Central memory CD4-positive, alpha-beta T cell (primary cell): ENCODE data around the gene ST3GAL2.
"Not testable (repeated sequence)": the region's sequence is repeated elsewhere in the genome, so short reads cannot be mapped to it uniquely, and the experiment has no call there.

ENCODE experiments used
- DNase-seq: peaks from one replicate; pipeline ENCODE4 v3.0.0; 2022

The ST3GAL2 gene

GRCh38 chr16:70416748-70417616 is 21.9 kb downstream of the ST3GAL2 start:
- DNase-seq = no peak

DNA sequence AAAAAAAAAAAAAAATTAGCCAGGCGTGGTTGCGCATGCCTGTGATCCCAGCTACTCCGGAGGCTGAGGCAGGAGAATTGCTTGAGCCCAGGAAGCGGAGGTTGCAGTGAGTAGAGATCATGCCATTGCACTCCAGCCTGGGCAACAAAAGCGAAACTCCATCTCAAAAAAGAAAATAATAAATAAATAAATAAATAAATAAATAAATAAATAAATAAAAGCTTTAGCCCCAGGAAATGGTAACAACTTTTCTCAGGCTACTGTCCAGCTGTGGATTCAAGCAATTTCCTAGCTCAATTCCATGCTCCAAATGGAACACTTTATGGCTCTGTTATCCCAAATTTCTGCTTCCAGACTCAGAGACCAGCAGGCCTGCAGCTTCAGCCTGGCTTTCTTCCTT is 25.3 kb downstream of the ST3GAL2 start:
- DNase-seq = not testable (repeated sequence)

- DNase-seq = no peak
Observed at GRCh38 chr16:70412385-70412784, 26.5 kb downstream of the ST3GAL2 start.

GRCh38 chr16:70410734-70411133 is 28.2 kb downstream of the ST3GAL2 start:
- DNase-seq = no peak

DNA sequence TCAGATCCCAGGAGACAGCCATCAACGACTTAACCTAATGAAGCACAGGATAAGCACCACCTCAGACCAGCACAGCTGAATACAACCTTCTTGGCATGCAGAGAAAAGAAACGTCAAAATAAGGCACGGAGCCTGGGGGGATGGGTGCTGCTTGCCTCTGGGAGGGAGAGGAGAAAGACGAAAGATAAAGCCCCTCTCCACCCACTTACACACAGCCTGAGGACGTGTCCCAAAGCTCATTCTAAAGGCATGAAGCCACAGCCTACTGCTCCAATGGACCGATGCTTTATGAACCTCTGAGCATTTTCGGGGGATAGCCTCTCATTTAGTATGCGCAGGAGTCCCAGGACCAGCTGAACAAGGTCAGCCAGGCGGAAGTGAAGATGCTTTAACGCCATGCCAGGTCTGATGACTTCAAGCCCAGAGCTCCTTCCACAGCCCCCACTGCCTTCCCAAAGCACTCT is 31.1 kb downstream of the ST3GAL2 start:
- no peak for DNase-seq

- not testable (repeated sequence) for DNase-seq
Observed at GRCh38 chr16:70406104-70406503, 32.8 kb downstream of the ST3GAL2 start.

GRCh38 chr16:70402916-70403659 is 35.8 kb downstream of the ST3GAL2 start:
- no peak for DNase-seq

GRCh38 chr16:70399951-70400350 is 38.9 kb downstream of the ST3GAL2 start:
- no peak for DNase-seq

DNA sequence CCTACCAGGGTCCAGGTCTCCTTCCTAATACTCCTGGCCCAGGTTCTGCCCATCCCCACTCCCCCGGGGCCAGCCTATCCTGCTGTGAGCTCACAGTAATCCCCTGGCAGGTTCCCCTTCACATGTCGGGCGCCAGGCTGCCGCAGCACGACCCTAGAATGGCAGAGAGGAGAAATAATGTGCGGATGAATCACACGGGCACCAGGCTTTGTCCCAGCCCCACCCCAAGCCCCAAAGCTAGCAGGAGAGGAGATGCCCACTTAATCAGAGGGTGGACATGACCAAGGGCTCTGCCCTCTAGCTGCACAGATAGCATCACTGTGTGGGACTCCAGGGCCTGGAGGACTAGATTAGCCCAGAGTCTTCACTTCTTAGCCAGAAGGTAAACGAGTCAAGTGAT is 39.5 kb downstream of the ST3GAL2 start:
- no peak for DNase-seq

DNA sequence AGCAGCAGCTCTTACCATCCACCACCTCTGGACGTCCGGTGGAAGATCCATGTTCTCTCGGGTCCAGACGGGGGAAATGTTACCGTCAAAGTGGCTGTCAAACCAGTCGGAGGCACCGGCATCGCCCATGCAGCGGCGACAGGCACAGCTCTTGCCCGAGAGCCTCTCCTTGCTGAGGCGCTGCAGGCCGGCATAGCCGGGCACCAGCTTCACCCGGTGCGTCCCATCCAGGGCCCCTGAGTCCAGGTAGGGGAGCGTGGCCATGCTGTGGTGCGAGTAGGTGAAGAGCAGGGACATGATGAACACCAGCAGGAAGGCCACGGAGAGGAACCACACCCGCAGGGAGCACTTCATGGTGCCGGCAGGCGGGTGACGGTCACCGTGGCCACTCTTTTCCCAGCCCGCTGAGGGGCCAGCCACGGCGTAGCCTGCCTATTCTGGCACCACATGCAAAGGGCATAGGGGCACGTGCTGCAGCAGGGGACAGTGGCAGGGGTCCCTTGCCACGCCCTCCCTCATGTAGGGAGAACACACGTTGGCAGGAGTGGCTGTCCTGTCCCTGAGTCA is 40.6 kb downstream of the ST3GAL2 start:
- DNase-seq = no peak

DNA sequence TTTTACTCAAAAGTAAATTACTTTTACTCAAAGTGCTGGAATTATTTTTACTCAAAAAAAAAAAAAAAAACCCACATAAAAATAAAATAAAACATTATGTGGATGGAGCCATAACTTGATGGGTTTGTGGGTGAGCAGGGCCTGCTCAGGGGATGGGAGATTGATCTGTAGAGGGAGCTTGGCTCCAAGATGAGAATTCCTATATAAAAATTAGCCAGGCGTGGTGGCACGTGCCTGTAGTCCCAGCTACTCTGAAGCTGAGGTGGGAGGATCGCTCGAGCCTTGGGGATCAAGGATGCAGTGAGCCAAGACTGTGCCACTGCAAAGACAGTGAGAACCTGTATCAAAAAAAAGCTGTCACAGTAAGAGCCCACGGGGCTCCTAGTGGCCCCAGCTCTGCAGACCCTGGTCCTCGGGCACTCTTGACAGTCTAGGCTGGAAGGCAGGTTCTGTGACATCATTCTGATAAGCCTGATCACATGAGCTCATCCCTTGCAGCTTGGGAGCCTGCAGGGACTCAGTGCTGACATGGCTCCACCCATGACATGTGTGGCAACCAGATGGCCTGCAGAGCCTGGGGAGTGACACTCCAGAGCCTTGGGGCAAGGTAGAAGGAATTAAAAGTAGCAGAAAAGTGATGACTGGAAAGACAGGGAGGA is 42.5 kb downstream of the ST3GAL2 start:
- DNase-seq = no peak

GRCh38 chr16:70395345-70395901 is 43.5 kb downstream of the ST3GAL2 start:
- DNase-seq = peak; percentile 41

DNA sequence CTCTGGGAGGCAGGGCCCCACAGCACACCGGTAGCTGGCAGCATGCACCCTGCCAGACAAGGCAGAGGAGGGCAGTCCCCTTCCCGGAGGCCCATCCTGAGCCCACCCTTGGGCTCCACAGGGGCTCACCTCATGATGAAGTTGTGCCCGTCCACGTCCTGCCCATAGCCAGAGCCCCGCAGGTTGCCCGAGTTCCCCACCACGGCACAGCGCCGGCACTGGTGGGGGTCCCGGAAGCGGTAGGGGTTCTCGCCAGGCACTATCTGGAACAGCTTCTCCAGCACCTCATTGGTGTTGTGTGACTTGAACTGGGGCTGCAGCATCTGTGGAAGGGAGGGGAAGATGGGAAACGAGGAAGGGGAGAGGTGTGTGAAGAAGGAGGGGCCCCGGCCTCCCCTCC is 44.0 kb downstream of the ST3GAL2 start:
- no peak for DNase-seq

DNA sequence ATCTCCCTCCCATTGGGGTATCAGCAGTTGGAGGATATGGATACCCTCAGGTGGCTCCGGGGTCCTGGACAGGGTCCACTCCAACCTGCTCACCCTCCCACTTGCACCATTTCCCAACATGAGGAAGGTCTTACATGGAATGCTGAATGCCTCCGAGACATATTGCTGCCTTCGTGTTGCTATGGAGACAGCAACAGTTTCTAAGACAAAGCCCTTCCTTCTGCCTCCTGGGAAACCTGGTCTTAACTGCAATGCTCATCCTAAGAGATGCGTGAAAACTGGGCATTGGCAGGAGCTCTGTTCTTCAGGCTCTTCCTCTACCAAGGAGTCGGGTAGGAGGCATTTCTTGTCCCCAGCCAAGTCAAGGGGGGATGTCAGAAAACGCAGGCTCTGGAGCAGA is 45.2 kb downstream of the ST3GAL2 start:
- no peak for DNase-seq

GRCh38 chr16:70392606-70393005 is 46.3 kb downstream of the ST3GAL2 start:
- DNase-seq = no peak

DNA sequence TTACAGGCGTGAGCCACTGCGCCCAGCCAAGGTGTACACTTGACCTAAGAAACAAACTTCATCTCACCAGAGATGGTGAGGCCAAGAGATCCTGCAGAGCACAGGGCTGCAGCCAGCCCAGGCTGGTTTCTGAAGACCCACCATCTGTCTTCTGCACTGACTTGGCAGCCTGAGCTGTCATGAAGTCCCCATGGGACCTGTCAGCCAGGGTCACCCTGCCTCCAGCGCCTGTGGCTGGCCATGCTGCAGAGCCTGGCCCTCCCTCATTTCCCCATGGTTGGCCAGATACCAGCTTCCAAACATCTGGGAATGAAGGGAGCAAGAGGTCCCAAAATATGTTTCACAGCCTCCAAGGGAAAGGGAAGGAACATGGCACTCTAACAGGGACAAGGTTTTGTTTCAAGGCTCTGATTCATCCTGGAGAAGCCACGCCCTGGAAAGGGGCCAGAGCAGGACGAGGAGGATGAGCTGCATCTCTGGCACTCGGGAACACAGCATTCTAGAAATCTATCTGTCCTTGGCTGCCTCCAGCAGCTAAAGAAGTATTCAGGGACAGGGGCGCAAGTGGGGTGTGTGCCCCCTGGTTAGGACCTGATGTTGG is 46.9 kb downstream of the ST3GAL2 start:
- no peak for DNase-seq

- no peak for DNase-seq
Observed at GRCh38 chr16:70391446-70391845, 47.5 kb downstream of the ST3GAL2 start.

GRCh38 chr16:70390774-70391173 is 48.1 kb downstream of the ST3GAL2 start:
- DNase-seq = no peak

DNA sequence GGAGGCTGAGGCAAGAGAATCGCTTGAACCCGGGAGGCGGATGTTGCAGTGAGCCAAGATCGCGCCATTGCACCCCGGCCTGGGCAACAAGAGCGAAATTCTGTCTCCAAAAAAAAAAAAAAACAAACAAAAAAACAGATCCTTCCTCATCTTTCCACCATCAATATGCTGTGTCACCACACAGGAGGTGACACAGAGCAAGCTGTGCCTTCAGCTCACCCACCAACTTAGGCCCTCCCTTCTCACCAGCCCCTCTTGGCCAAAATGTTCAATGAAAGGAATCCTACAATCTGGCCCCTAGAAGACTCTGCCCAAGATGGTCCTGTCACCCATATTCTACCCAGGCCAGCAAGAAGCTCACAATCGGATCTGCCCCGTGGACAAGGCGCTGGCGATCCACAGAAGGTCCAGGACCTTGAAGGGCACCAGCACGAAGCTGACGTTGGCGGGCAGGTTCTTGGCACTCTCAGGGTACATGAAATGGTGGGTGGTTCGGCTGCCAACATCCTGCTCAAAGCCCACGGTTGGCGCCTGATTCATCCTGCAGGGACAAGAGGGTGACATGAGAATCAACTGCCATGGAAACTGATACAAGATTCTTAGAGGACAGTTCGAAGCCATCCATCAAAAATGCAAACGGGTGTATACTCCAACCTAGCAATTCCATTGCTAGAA is 50.8 kb downstream of the ST3GAL2 start:
- DNase-seq = no peak

GRCh38 chr16:70386289-70386986 is 52.5 kb downstream of the ST3GAL2 start:
- DNase-seq = not testable (repeated sequence)

GRCh38 chr16:70383421-70383960 is 55.4 kb downstream of the ST3GAL2 start:
- DNase-seq = no peak
